ENCODE results near the gene OR13H1.

- TF ChIP-seq, protein P1, sequence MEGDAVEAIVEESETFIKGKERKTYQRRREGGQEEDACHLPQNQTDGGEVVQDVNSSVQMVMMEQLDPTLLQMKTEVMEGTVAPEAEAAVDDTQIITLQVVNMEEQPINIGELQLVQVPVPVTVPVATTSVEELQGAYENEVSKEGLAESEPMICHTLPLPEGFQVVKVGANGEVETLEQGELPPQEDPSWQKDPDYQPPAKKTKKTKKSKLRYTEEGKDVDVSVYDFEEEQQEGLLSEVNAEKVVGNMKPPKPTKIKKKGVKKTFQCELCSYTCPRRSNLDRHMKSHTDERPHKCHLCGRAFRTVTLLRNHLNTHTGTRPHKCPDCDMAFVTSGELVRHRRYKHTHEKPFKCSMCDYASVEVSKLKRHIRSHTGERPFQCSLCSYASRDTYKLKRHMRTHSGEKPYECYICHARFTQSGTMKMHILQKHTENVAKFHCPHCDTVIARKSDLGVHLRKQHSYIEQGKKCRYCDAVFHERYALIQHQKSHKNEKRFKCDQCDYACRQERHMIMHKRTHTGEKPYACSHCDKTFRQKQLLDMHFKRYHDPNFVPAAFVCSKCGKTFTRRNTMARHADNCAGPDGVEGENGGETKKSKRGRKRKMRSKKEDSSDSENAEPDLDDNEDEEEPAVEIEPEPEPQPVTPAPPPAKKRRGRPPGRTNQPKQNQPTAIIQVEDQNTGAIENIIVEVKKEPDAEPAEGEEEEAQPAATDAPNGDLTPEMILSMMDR (IDR thresholded peaks at IDR 0.05; ENCODE audit: insufficient read depth, low read length), result no peak
- TF ChIP-seq SPI1 (IDR thresholded peaks at IDR 0.05; ENCODE audit: borderline replicate concordance, low read depth) (no peak), POLR2AphosphoS5 (IDR thresholded peaks at IDR 0.05; ENCODE audit: low read depth) (no peak), REST (IDR thresholded peaks at IDR 0.05; ENCODE audit: insufficient replicate concordance, low read depth) (no peak)
Observed at GRCh38 chrX:131558562-131558961, 14.7 kb downstream of the OR13H1 start.
